Activated CD8-positive, alpha-beta memory T cell treated with anti-CD3 and anti-CD28 coated beads, Interleukin-2, amount 50 U/mL, for 48 hours (primary cell): ENCODE measurements around the gene TP53I13.
A peak's percentile ranks its signal among the peaks of the same experiment; 100 is the strongest.

ENCODE experiments used
- DNase-seq: peaks from one replicate; pipeline ENCODE4 v3.0.0-alpha.2; 2020

The TP53I13 gene

GRCh38 chr17:29567554-29568330 lies 759 bp upstream of the TP53I13 start:
- peak; percentile 88 for DNase-seq

- no peak for DNase-seq
Observed at GRCh38 chr17:29569245-29569950, 897 bp downstream of the TP53I13 start.

GRCh38 chr17:29570521-29570920 lies 2.0 kb downstream of the TP53I13 start:
- DNase-seq = peak; percentile 40

GRCh38 chr17:29571486-29571882 lies 3.0 kb downstream of the TP53I13 start:
- DNase-seq = no peak

- no peak for DNase-seq
Observed at GRCh38 chr17:29571883-29572681, 3.6 kb downstream of the TP53I13 start.

- DNase-seq = peak; percentile 84
Observed at GRCh38 chr17:29572691-29573557, 4.4 kb downstream of the TP53I13 start.

GRCh38 chr17:29573558-29573869 lies 5.0 kb downstream of the TP53I13 start:
- DNase-seq = no peak

GRCh38 chr17:29573871-29574731 lies 5.6 kb downstream of the TP53I13 start:
- DNase-seq = no peak

- DNase-seq = no peak
Observed at GRCh38 chr17:29574732-29575510, 6.4 kb downstream of the TP53I13 start.

- DNase-seq = no peak
Observed at GRCh38 chr17:29575511-29576213, 7.2 kb downstream of the TP53I13 start.

GRCh38 chr17:29576214-29577000 lies 7.9 kb downstream of the TP53I13 start:
- no peak for DNase-seq

- no peak for DNase-seq
Observed at GRCh38 chr17:29577001-29577370, 8.5 kb downstream of the TP53I13 start.

- DNase-seq = no peak
Observed at GRCh38 chr17:29577385-29578211, 9.1 kb downstream of the TP53I13 start.

- DNase-seq = no peak
Observed at GRCh38 chr17:29578626-29579485, 10.4 kb downstream of the TP53I13 start.

GRCh38 chr17:29579866-29580771 lies 11.6 kb downstream of the TP53I13 start:
- DNase-seq = peak; percentile 92

GRCh38 chr17:29581583-29582253 lies 13.2 kb downstream of the TP53I13 start:
- no peak for DNase-seq
